ENCODE results near the gene NKAIN4.

- TF ChIP-seq EZH2 (IDR thresholded peaks at IDR 0.05; ENCODE audit: borderline replicate concordance, low read length) = no peak
- TF ChIP-seq CTCF (conservative IDR thresholded peaks at IDR 0.05 in 1 of 2, IDR thresholded peaks at IDR 0.05 in 1 of 2; ENCODE audit: extremely low read depth in 1 of 2, insufficient read depth in 1 of 2, low read depth in 1 of 2, low read length in 2 of 2) = no peak
These were observed 33.4 kb downstream of the NKAIN4 start for GRCh38 chr20:63220696-63221399.

Data from mammary epithelial cell (primary cell).